HL-60 (cell line): ENCODE results near the gene RSRC1.

Experiments
- DNase-seq, 2 experiments: peaks; one replicate each; pipeline ENCODE4 v3.0.0-alpha.2; 2010 to 2020; ENCODE audit warnings: low read depth in 1 of 2, low spot score in 1 of 2
- H3K27ac ChIP-seq: fragments of 250-450 bp; sonication (Bioruptor Pico); replicated peaks from 2 replicates; pipeline ENCODE4 v1.5.1; 2020; ENCODE audit warnings: mild to moderate bottlenecking, moderate library complexity
- H3K27me3 ChIP-seq: fragments of 250-450 bp; sonication (Bioruptor Pico); 2 replicates; pipeline ENCODE4 v1.5.1; 2021; ENCODE audit warnings: mild to moderate bottlenecking, moderate library complexity; ENCODE audit not compliant: insufficient read depth, poor library complexity, severe bottlenecking
- H3K4me3 ChIP-seq: replicated peaks from 2 replicates; pipeline ENCODE4 v1.5.1; 2011; ENCODE audit warnings: mild to moderate bottlenecking, control low read depth, low read length; ENCODE audit not compliant: insufficient read depth
- GABPA ChIP-seq: IDR thresholded peaks from 2 replicates; pipeline ENCODE4 v1.6.1; 2012; ENCODE audit warnings: low read depth
- POLR2AphosphoS5 ChIP-seq: IDR thresholded peaks from 2 replicates; pipeline ENCODE4 v1.6.1; 2012; ENCODE audit warnings: low read depth
- REST ChIP-seq: IDR thresholded peaks from 2 replicates; pipeline ENCODE4 v1.6.1; 2012; ENCODE audit warnings: low read depth; ENCODE audit not compliant: insufficient replicate concordance
- SPI1 ChIP-seq: IDR thresholded peaks from 2 replicates; pipeline ENCODE4 v1.6.1; 2012; ENCODE audit warnings: low read depth, mild to moderate bottlenecking, borderline replicate concordance
- TF ChIP-seq, protein P1 (sequence below): IDR thresholded peaks from one replicate; pipeline ENCODE4 v1.5.1; 2011; ENCODE audit warnings: low read length, control low read depth, inconsistent platforms; ENCODE audit not compliant: insufficient read depth

The RSRC1 gene

GRCh38 chr3:158562674-158563073, 452.8 kb downstream of the RSRC1 start:
- no peak overlapping the region for H3K4me3 ChIP-seq
- DNase-seq, result no peak
- TF ChIP-seq SPI1 (no peak), GABPA (no peak)
- TF ChIP-seq, protein P1, sequence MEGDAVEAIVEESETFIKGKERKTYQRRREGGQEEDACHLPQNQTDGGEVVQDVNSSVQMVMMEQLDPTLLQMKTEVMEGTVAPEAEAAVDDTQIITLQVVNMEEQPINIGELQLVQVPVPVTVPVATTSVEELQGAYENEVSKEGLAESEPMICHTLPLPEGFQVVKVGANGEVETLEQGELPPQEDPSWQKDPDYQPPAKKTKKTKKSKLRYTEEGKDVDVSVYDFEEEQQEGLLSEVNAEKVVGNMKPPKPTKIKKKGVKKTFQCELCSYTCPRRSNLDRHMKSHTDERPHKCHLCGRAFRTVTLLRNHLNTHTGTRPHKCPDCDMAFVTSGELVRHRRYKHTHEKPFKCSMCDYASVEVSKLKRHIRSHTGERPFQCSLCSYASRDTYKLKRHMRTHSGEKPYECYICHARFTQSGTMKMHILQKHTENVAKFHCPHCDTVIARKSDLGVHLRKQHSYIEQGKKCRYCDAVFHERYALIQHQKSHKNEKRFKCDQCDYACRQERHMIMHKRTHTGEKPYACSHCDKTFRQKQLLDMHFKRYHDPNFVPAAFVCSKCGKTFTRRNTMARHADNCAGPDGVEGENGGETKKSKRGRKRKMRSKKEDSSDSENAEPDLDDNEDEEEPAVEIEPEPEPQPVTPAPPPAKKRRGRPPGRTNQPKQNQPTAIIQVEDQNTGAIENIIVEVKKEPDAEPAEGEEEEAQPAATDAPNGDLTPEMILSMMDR, result no peak
- H3K27ac ChIP-seq, result no peak overlapping the region
- H3K27me3 ChIP-seq, result no peaks in the 10 kb centered on the region

- no peak for DNase-seq
- H3K27ac ChIP-seq, result no peak overlapping the region
- TF ChIP-seq, protein P1, result no peak
- TF ChIP-seq GABPA (no peak), SPI1 (no peak), POLR2AphosphoS5 (no peak), REST (no peak)
- no peak overlapping the region for H3K4me3 ChIP-seq
- H3K27me3 ChIP-seq, result no peaks in the 10 kb centered on the region
These were observed 453.2 kb downstream of the RSRC1 start for GRCh38 chr3:158563076-158563475.

- TF ChIP-seq REST (no peak), POLR2AphosphoS5 (no peak), GABPA (no peak), SPI1 (no peak)
- TF ChIP-seq, protein P1, result no peak
- DNase-seq, result no peak
- H3K27me3 ChIP-seq, result peaks cover 3% of the 10 kb centered on the region
- H3K4me3 ChIP-seq, result no peak overlapping the region
- H3K27ac ChIP-seq, result no peak overlapping the region
These were observed 455.2 kb downstream of the RSRC1 start for GRCh38 chr3:158565076-158565475.

DNA sequence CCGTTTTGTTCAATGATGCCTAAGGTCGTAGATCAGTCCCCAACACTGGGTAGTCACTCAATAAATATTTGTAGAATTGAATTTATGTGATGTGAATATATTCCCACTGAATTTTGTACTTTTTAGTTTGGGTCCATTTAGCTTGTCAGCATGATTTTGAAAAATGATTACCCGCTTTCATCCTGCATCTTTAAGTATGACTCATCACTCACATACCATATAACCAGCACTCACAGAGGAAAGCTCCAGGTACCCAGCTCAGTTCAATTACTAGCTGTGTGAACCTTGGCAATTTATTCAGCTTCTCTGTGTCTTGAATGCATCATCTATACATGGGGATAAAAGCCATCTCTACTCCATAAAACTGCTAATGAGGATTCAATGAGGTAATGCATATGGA, 458.9 kb downstream of the RSRC1 start:
- Histone ChIP-seq H3K27me3 (peaks cover 11% of the 10 kb centered on the region), H3K27ac (no peak overlapping the region), H3K4me3 (no peak overlapping the region)
- no peak for DNase-seq
- no peak for TF ChIP-seq POLR2AphosphoS5
